GM12878 (cell line): ENCODE data around the gene MESD. TPM values are rescaled to one million over a fixed set of nuclear protein-coding genes. Genes with fewer than 3 reads are reported as not detected.

Experiments
- ATAC-seq: fragments of 200-7000 bp; cut with Tn5 transposase; 3 replicates; pipeline ENCODE4 v1.9.1; 2020; ENCODE audit warnings: mild to moderate bottlenecking, moderate library complexity
- BruUV-seq: library from RNA; stranded (reverse); fragments of 400-500 nt; replicated peaks from 2 replicates; lab custom pipeline; 2021; lab: Mats Ljungman, UMichigan
- CTCF ChIA-PET: fragments of 300-600 bp; sonication (Branson Sonifier 250); formaldehyde crosslinking; extraction: SDS; loops from one replicate; lab custom pipeline; 2021; ENCODE audit warnings: inconsistent platforms; lab: Yijun Ruan, JAX
- POLR2A ChIA-PET: fragments of 350-600 bp; formaldehyde crosslinking; extraction: SDS; loops from one replicate; lab custom pipeline; 2021; ENCODE audit warnings: inconsistent platforms; lab: Charles Lee
- RAD21 ChIA-PET: fragments of 300-600 bp; sonication (Branson Sonifier 250); formaldehyde crosslinking; loops from one replicate; lab custom pipeline; 2023; ENCODE audit warnings: antibody characterized with exemption; ENCODE audit not compliant: unreplicated experiment; lab: Charles Lee
- SMC1A ChIA-PET: fragments of 300-600 bp; sonication (Branson Sonifier 250); formaldehyde crosslinking; loops from one replicate; lab custom pipeline; 2023; ENCODE audit not compliant: unreplicated experiment, uncharacterized antibody; lab: Charles Lee
- DNase-seq: peaks from one replicate; pipeline ENCODE4 v3.0.0-alpha.2; 2011; ENCODE audit warnings: low read depth, low spot score
- FAIRE-seq: peaks from 3 replicates; lab custom pipeline; 2011; peaks lifted over from hg19 to GRCh38; lab: Jason Lieb, UNC
- H2AFZ ChIP-seq: 2 replicates; pipeline ENCODE4 v1.6.0; 2011; ENCODE audit warnings: low read depth, low read length, control low read depth; ENCODE audit not compliant: control insufficient read depth
- H3K27ac ChIP-seq: 2 replicates; pipeline ENCODE4 v1.5.1; 2011; ENCODE audit warnings: control low read depth; ENCODE audit not compliant: control insufficient read depth, insufficient read depth
- H3K27me3 ChIP-seq, 2 experiments: replicated peaks in 1 of 2; 2 replicates each; pipeline versions ENCODE4 v1.6.0 to v1.6.1; 2011; ENCODE audit warnings: low read length in 1 of 2; ENCODE audit not compliant: control insufficient read depth in 2 of 2, insufficient read depth in 2 of 2
- H3K36me3 ChIP-seq, 2 experiments: 2 replicates each; pipeline ENCODE4 v1.5.1; 2011; ENCODE audit warnings: low read length in 1 of 2; ENCODE audit not compliant: control insufficient read depth in 2 of 2, insufficient read depth in 2 of 2
- H3K4me1 ChIP-seq: 2 replicates; pipeline ENCODE4 v1.6.1; 2011; ENCODE audit warnings: mild to moderate bottlenecking, low read length, moderate library complexity, mixed read lengths; ENCODE audit not compliant: control insufficient read depth, insufficient read depth
- H3K4me2 ChIP-seq: 2 replicates; pipeline ENCODE4 v1.6.0; 2011; ENCODE audit warnings: control low read depth; ENCODE audit not compliant: control insufficient read depth, insufficient read depth
- H3K4me3 ChIP-seq: fragments of 200-600 bp; sonication (generic); 2 replicates; pipeline ENCODE4 v1.5.1; 2016
- H3K79me2 ChIP-seq: 2 replicates; pipeline ENCODE4 v1.6.0; 2011; ENCODE audit warnings: low read length; ENCODE audit not compliant: control insufficient read depth, insufficient read depth
- H3K9ac ChIP-seq: 2 replicates; pipeline ENCODE4 v1.8.0; 2011; ENCODE audit warnings: low read length, control low read depth, mixed read lengths; ENCODE audit not compliant: control insufficient read depth, insufficient read depth
- H3K9me3 ChIP-seq: replicated peaks from 3 replicates; pipeline ENCODE4 v1.5.1; 2011; ENCODE audit warnings: mild to moderate bottlenecking, low read length; ENCODE audit not compliant: control insufficient read depth, insufficient read depth
- H4K20me1 ChIP-seq: 2 replicates; pipeline ENCODE4 v1.6.0; 2011; ENCODE audit not compliant: control insufficient read depth, insufficient read depth
- ASH2L ChIP-seq: fragments of 300-600, 200-600 bp; sonication (generic); IDR thresholded peaks from 2 replicates; pipeline ENCODE4 v1.6.1; 2017; ENCODE audit warnings: low read depth, mild to moderate bottlenecking, borderline replicate concordance
- BCL11A ChIP-seq: IDR thresholded peaks from 2 replicates; pipeline ENCODE4 v1.6.1; 2011; ENCODE audit warnings: low read depth, low read length
- RAD51 ChIP-seq: fragments of 450-650 bp; IDR thresholded peaks from 2 replicates; pipeline ENCODE4 v1.6.1; 2016; ENCODE audit warnings: moderate library complexity, mild to moderate bottlenecking, inconsistent platforms
- SMC3 ChIP-seq: IDR thresholded peaks from 2 replicates; pipeline ENCODE4 v1.6.1; 2011; ENCODE audit warnings: low read length, improper control_type of control experiment, borderline replicate concordance
- TARDBP ChIP-seq: IDR thresholded peaks from 2 replicates; pipeline ENCODE4 v1.6.1; 2016; ENCODE audit warnings: borderline replicate concordance
- TBL1XR1 ChIP-seq: IDR thresholded peaks from 2 replicates; pipeline ENCODE4 v1.6.1; 2012; ENCODE audit warnings: low read depth, low read length, improper control_type of control experiment
- ZNF24 ChIP-seq: fragments of 450-650 bp; IDR thresholded peaks from 2 replicates; pipeline ENCODE4 v1.6.1; 2017; ENCODE audit warnings: antibody characterized with exemption, mild to moderate bottlenecking
- WGBS: methylation state at CpG from one replicate; pipeline ENCODE4 v1.1.6; 2016; ENCODE audit warnings: low lambda C conversion rate; ENCODE audit not compliant: insufficient replicate concordance, insufficient coverage; ENCODE audit errors: missing lambda C conversion rate; 5-methylcytosine and 5-hydroxymethylcytosine counted together
- in situ Hi-C: fragments of 300-500 bp; cut with MboI; formaldehyde crosslinking; loops from 9 replicates; pipeline ENCODE4 v1.14.3; 2018; ENCODE audit warnings: mixed read lengths
- intact Hi-C: fragments of 100-400 bp; cut with micrococcal nuclease; formaldehyde crosslinking; loops from one replicate; pipeline ENCODE4 v1.14.2; 2022; ENCODE audit not compliant: unreplicated experiment
- polyA plus RNA-seq, 11 experiments: library from polyadenylated mRNA; depleted of rRNA in 4 of 11; unstranded in 6 of 11; stranded (reverse) in 5 of 11; fragments of >200 nt; fragmentation: Nextera tagmentation in 4 of 11; fragmentation: Illumina TruSeq in 1 of 11; extraction: Ambion mirVana in 4 of 11; extraction: Trizol in 1 of 11; gene quantifications; 1 replicate in 1 of 11; 2 replicates in 10 of 11; pipeline versions ENCODE4 v1.2.1 to v1.2.3, GENCODE V29; 2011 to 2016; ENCODE audit warnings: inconsistent platforms in 2 of 11, missing spikeins in 2 of 11, low read depth in 1 of 11
- total RNA-seq, 4 experiments: library from RNA; depleted of rRNA in 3 of 4; stranded (reverse); fragments of >200 nt in 3 of 4; fragmentation: Illumina TruSeq in 1 of 4; extraction: Trizol in 1 of 4; gene quantifications; 2 replicates each; pipeline versions ENCODE4 v1.2.1 to v1.2.3, GENCODE V29; 2013 to 2021
- TF ChIP-seq, protein P1 (sequence below): IDR thresholded peaks from 2 replicates; pipeline ENCODE4 v1.6.1; 2012; ENCODE audit warnings: improper control_type of control experiment, low read depth, low read length; ENCODE audit not compliant: insufficient replicate concordance
- TF ChIP-seq, protein P2 (sequence below): fragments of 450-650 bp; IDR thresholded peaks from 2 replicates; pipeline ENCODE4 v1.6.1; 2016; ENCODE audit warnings: mild to moderate bottlenecking

Gene MESD
- total and polyA plus RNA-seq, 10 of the 15 experiments (the other 5 are each of a cell fraction or from before 2014, with no cell fraction given) = 10.2 to 39.8 (median 20.9) TPM

GRCh38 chr15:81016489-81017068 lies 27.0 kb upstream of the MESD start:
- in situ Hi-C loops = no loop called here

GRCh38 chr15:81015621-81016488 lies 26.2 kb upstream of the MESD start:
- CTCF ChIA-PET = interaction anchor here (1.3 kb wide), 1 partner anchor 250 kb away, joined by 6 read pairs; no protein-coding TSS in a partner anchor
- no peak for DNase-seq
- SMC1A ChIA-PET = interaction anchor here (0.6 to 1.6 kb wide), 3 partner anchors 17 to 93 kb away, joined by 3 to 5 read pairs (median 3); no protein-coding TSS in a partner anchor
- Histone ChIP-seq H4K20me1 (no peaks in the 10 kb centered on the region), H3K4me1 (no peaks in the 10 kb centered on the region; the same call in 1 of the 2 replicates), H3K9ac (no peak overlapping the region), H3K36me3 (no peaks in the 10 kb centered on the region), H3K4me3 (no peak overlapping the region), H3K9me3 (no peaks in the 10 kb centered on the region), H3K27me3 (no peaks in the 10 kb centered on the region), H3K4me2 (no peak overlapping the region), H3K27ac (no peak overlapping the region), H3K79me2 (no peaks in the 10 kb centered on the region), H2AFZ (no peak overlapping the region)
- 77% methylated on average over 8 of the region's 8 CpGs for WGBS
- POLR2A ChIA-PET = interaction anchor here (0.9 kb wide), 1 partner anchor 18 kb away, joined by 3 read pairs; no protein-coding TSS in a partner anchor
- in situ Hi-C loops (no loop called here), intact Hi-C loops (no loop called here)
- no TSS peak for BruUV-seq
- RAD21 ChIA-PET = interaction anchor here (1.1 to 2.4 kb wide), 2 partner anchors 8 to 265 kb away, joined by 3 to 8 read pairs; no protein-coding TSS in a partner anchor
- no peak for FAIRE-seq
- no peak for ATAC-seq
- TF ChIP-seq, protein P1, sequence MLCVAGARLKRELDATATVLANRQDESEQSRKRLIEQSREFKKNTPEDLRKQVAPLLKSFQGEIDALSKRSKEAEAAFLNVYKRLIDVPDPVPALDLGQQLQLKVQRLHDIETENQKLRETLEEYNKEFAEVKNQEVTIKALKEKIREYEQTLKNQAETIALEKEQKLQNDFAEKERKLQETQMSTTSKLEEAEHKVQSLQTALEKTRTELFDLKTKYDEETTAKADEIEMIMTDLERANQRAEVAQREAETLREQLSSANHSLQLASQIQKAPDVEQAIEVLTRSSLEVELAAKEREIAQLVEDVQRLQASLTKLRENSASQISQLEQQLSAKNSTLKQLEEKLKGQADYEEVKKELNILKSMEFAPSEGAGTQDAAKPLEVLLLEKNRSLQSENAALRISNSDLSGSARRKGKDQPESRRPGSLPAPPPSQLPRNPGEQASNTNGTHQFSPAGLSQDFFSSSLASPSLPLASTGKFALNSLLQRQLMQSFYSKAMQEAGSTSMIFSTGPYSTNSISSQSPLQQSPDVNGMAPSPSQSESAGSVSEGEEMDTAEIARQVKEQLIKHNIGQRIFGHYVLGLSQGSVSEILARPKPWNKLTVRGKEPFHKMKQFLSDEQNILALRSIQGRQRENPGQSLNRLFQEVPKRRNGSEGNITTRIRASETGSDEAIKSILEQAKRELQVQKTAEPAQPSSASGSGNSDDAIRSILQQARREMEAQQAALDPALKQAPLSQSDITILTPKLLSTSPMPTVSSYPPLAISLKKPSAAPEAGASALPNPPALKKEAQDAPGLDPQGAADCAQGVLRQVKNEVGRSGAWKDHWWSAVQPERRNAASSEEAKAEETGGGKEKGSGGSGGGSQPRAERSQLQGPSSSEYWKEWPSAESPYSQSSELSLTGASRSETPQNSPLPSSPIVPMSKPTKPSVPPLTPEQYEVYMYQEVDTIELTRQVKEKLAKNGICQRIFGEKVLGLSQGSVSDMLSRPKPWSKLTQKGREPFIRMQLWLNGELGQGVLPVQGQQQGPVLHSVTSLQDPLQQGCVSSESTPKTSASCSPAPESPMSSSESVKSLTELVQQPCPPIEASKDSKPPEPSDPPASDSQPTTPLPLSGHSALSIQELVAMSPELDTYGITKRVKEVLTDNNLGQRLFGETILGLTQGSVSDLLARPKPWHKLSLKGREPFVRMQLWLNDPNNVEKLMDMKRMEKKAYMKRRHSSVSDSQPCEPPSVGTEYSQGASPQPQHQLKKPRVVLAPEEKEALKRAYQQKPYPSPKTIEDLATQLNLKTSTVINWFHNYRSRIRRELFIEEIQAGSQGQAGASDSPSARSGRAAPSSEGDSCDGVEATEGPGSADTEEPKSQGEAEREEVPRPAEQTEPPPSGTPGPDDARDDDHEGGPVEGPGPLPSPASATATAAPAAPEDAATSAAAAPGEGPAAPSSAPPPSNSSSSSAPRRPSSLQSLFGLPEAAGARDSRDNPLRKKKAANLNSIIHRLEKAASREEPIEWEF = no peak
- TF ChIP-seq ASH2L = no peak
- TF ChIP-seq, protein P2, sequence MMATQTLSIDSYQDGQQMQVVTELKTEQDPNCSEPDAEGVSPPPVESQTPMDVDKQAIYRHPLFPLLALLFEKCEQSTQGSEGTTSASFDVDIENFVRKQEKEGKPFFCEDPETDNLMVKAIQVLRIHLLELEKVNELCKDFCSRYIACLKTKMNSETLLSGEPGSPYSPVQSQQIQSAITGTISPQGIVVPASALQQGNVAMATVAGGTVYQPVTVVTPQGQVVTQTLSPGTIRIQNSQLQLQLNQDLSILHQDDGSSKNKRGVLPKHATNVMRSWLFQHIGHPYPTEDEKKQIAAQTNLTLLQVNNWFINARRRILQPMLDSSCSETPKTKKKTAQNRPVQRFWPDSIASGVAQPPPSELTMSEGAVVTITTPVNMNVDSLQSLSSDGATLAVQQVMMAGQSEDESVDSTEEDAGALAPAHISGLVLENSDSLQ = no peak
- TF ChIP-seq ZNF24 = no peak
- no peak for TF ChIP-seq BCL11A
- no peak for TF ChIP-seq TBL1XR1
- TF ChIP-seq TARDBP = no peak

More at GRCh38 chr15:81016489-81017068, 27.0 kb upstream of the MESD start:
- peak; percentile 18 for FAIRE-seq
- H3K4me3 ChIP-seq = no peak overlapping the region
- ChIA-PET RAD21 (interaction anchor here (1.0 kb wide), 1 partner anchor 95 kb away, joined by 3 read pairs; no protein-coding TSS in a partner anchor), CTCF (interaction anchor here (1.4 kb wide), 1 partner anchor 250 kb away, joined by 6 read pairs; no protein-coding TSS in a partner anchor), SMC1A (interaction anchor here (1.1 to 1.4 kb wide), 2 partner anchors 20 to 250 kb away, joined by 3 read pairs; no protein-coding TSS in a partner anchor), POLR2A (no interaction called here)
- intact Hi-C loops = no loop called here
- no peak for DNase-seq
- H3K36me3 ChIP-seq = no peaks in the 10 kb centered on the region
- no peak for ATAC-seq
- BruUV-seq = no TSS peak
- H2AFZ ChIP-seq = no peak overlapping the region
- no peaks in the 10 kb centered on the region for H3K79me2 ChIP-seq
- H4K20me1 ChIP-seq = no peaks in the 10 kb centered on the region
- no peaks in the 10 kb centered on the region for H3K9me3 ChIP-seq
- no peak overlapping the region for H3K27ac ChIP-seq
- no peaks in the 10 kb centered on the region for H3K27me3 ChIP-seq
- TF ChIP-seq RAD51 (no peak), SMC3 (0 out of 2 replicates have a peak, but pooled peaks have one; percentile 3)
- 10% methylated on average over 1 of the region's 1 CpG for WGBS
- H3K9ac ChIP-seq = no peak overlapping the region
- H3K4me2 ChIP-seq = no peak overlapping the region
- no peaks in the 10 kb centered on the region; the same call in 1 of the 2 replicates for H3K4me1 ChIP-seq
